IMR-90 (cell line): ENCODE results near the gene FARS2. TPM values are rescaled to one million over a fixed set of nuclear protein-coding genes. Genes with fewer than 3 reads are reported as not detected.

ENCODE experiments used
- ATAC-seq: fragments of 200-7000 bp; cut with Tn5 transposase; 2 replicates; pipeline ENCODE4 v1.9.1; 2020; ENCODE audit warnings: low read depth, mild to moderate bottlenecking, moderate library complexity
- BruUV-seq: library from RNA; stranded (reverse); fragments of 400-500 nt; replicated peaks from 2 replicates; lab custom pipeline; 2021; lab: Mats Ljungman, UMichigan
- CTCF ChIA-PET: fragments of 300-600 bp; formaldehyde crosslinking; extraction: SDS; loops from one replicate; lab custom pipeline; 2021; ENCODE audit warnings: antibody characterized with exemption; lab: Yijun Ruan, JAX
- POLR2A ChIA-PET: fragments of 300-600 bp; sonication (Branson Sonifier 250); formaldehyde crosslinking; loops from one replicate; lab custom pipeline; 2022; ENCODE audit warnings: antibody characterized with exemption; ENCODE audit not compliant: unreplicated experiment; lab: Charles Lee
- DNase-seq: peaks from one replicate; pipeline ENCODE4 v3.0.0; 2013
- H2AFZ ChIP-seq: replicated peaks from 2 replicates; pipeline ENCODE3; 2013; ENCODE audit warnings: low read length, mild to moderate bottlenecking; ENCODE audit not compliant: poor library complexity
- H2AK5ac ChIP-seq: 2 replicates; pipeline ENCODE4 v1.6.1; 2013; ENCODE audit warnings: low read depth, low read length, inconsistent platforms
- H2AK9ac ChIP-seq: replicated peaks from 2 replicates; pipeline ENCODE3; 2013; ENCODE audit warnings: mild to moderate bottlenecking, low read depth, low read length, moderate library complexity; ENCODE audit not compliant: poor library complexity
- H2BK120ac ChIP-seq: 2 replicates; pipeline ENCODE4 v1.6.1; 2013; ENCODE audit warnings: low read depth, low read length, inconsistent platforms
- H2BK15ac ChIP-seq: 3 replicates; pipeline ENCODE4 v1.6.1; 2013; ENCODE audit warnings: low read depth, low read length, inconsistent platforms
- H2BK20ac ChIP-seq: 2 replicates; pipeline ENCODE4 v1.6.1; 2013; ENCODE audit warnings: low read depth, mild to moderate bottlenecking, inconsistent platforms, low read length, moderate library complexity
- H2BK5ac ChIP-seq: 2 replicates; pipeline ENCODE4 v1.6.1; 2013; ENCODE audit warnings: mild to moderate bottlenecking, low read depth, low read length, inconsistent platforms; ENCODE audit not compliant: poor library complexity, severe bottlenecking
- H3K14ac ChIP-seq: replicated peaks from 2 replicates; pipeline ENCODE4 v1.6.1; 2013; ENCODE audit warnings: low read depth, low read length, inconsistent platforms
- H3K18ac ChIP-seq: 2 replicates; pipeline ENCODE4 v1.6.1; 2013; ENCODE audit warnings: low read depth, low read length, control low read depth
- H3K23ac ChIP-seq: 2 replicates; pipeline ENCODE4 v1.6.1; 2013; ENCODE audit warnings: low read depth, low read length, inconsistent platforms
- H3K27ac ChIP-seq: 2 replicates; pipeline ENCODE4 v1.5.1; 2013; ENCODE audit warnings: mild to moderate bottlenecking, control low read depth, low read length; ENCODE audit not compliant: insufficient read depth
- H3K27me3 ChIP-seq: 2 replicates; pipeline ENCODE4 v1.6.1; 2013; ENCODE audit warnings: low read length; ENCODE audit not compliant: control insufficient read depth, insufficient read depth
- H3K36me3 ChIP-seq: 2 replicates; pipeline ENCODE4 v1.6.1; 2013; ENCODE audit warnings: low read length, mixed read lengths; ENCODE audit not compliant: control insufficient read depth, insufficient read depth
- H3K4ac ChIP-seq: 2 replicates; pipeline ENCODE4 v1.6.1; 2013; ENCODE audit warnings: low read depth, low read length, inconsistent platforms
- H3K4me1 ChIP-seq: 2 replicates; pipeline ENCODE4 v1.6.1; 2013; ENCODE audit warnings: low read length, mixed read lengths; ENCODE audit not compliant: control insufficient read depth, insufficient read depth
- H3K4me2 ChIP-seq: 2 replicates; pipeline ENCODE4 v1.6.1; 2013; ENCODE audit warnings: low read depth, mild to moderate bottlenecking, control low read depth, low read length, moderate library complexity
- H3K4me3 ChIP-seq: 2 replicates; pipeline ENCODE4 v1.5.1; 2013; ENCODE audit warnings: low read depth, mild to moderate bottlenecking, control low read depth, low read length, moderate library complexity; ENCODE audit not compliant: insufficient read depth
- H3K56ac ChIP-seq: 2 replicates; pipeline ENCODE4 v1.6.1; 2013; ENCODE audit warnings: low read length, inconsistent platforms; ENCODE audit not compliant: insufficient read depth; ENCODE audit errors: extremely low read depth
- H3K79me1 ChIP-seq, 2 experiments: 2 replicates each; pipeline ENCODE4 v1.6.1; 2013; ENCODE audit warnings: low read length in 2 of 2, inconsistent platforms in 1 of 2, low read depth in 1 of 2
- H3K9ac ChIP-seq: 2 replicates; pipeline ENCODE4 v1.6.1; 2013; ENCODE audit warnings: low read depth, low read length, control low read depth
- H3K9me1 ChIP-seq: 2 replicates; pipeline ENCODE4 v1.6.1; 2013; ENCODE audit warnings: low read length, inconsistent platforms; ENCODE audit not compliant: insufficient read depth
- H3K9me3 ChIP-seq: 2 replicates; pipeline ENCODE4 v1.6.1; 2013; ENCODE audit warnings: low read length; ENCODE audit not compliant: control insufficient read depth, insufficient read depth
- H4K20me1 ChIP-seq: 2 replicates; pipeline ENCODE4 v1.6.1; 2013; ENCODE audit warnings: low read length, inconsistent platforms; ENCODE audit not compliant: insufficient read depth
- H4K5ac ChIP-seq: 2 replicates; pipeline ENCODE4 v1.6.1; 2013; ENCODE audit warnings: mild to moderate bottlenecking, low read depth, low read length, control low read depth
- H4K8ac ChIP-seq, 2 experiments: 2 replicates each; pipeline ENCODE4 v1.6.1; 2013; ENCODE audit warnings: low read depth in 2 of 2, low read length in 2 of 2, control low read depth in 1 of 2, inconsistent platforms in 1 of 2
- H4K91ac ChIP-seq: 2 replicates; pipeline ENCODE4 v1.6.1; 2013; ENCODE audit warnings: low read depth, low read length, inconsistent platforms; ENCODE audit not compliant: insufficient read depth
- BHLHE40 ChIP-seq: fragments of 150-350 bp; IDR thresholded peaks from 2 replicates; pipeline ENCODE4 v1.6.1; 2016; ENCODE audit warnings: mild to moderate bottlenecking, low read depth, low read length
- CEBPB ChIP-seq: IDR thresholded peaks from 2 replicates; pipeline ENCODE4 v1.6.1; 2012; ENCODE audit warnings: low read depth, low read length, improper control_type of control experiment
- CHD1 ChIP-seq: IDR thresholded peaks from 2 replicates; pipeline ENCODE4 v1.6.1; 2012; ENCODE audit warnings: low read depth, low read length, improper control_type of control experiment
- CTCF ChIP-seq: conservative IDR thresholded peaks from 2 replicates; pipeline ENCODE4 v1.5.1; 2012; ENCODE audit warnings: mild to moderate bottlenecking, low read depth, low read length, improper control_type of control experiment
- ELK1 ChIP-seq: fragments of 150-350 bp; IDR thresholded peaks from 2 replicates; pipeline ENCODE4 v1.6.1; 2016; ENCODE audit warnings: low read depth, mild to moderate bottlenecking, low read length, moderate library complexity, borderline replicate concordance
- FOS ChIP-seq: fragments of 150-350 bp; IDR thresholded peaks from 2 replicates; pipeline ENCODE4 v1.6.1; 2016; ENCODE audit warnings: low read depth, low read length
- MAZ ChIP-seq: IDR thresholded peaks from 2 replicates; pipeline ENCODE4 v1.6.1; 2012; ENCODE audit warnings: low read depth, mild to moderate bottlenecking, low read length, improper control_type of control experiment, moderate library complexity, borderline replicate concordance
- MXI1 ChIP-seq: IDR thresholded peaks from 2 replicates; pipeline ENCODE4 v1.6.1; 2012; ENCODE audit warnings: low read depth, mild to moderate bottlenecking, low read length, moderate library complexity, borderline replicate concordance
- POLR2A ChIP-seq: IDR thresholded peaks from 2 replicates; pipeline ENCODE4 v1.6.1; 2012; ENCODE audit warnings: mild to moderate bottlenecking, low read depth, low read length
- RAD21 ChIP-seq: IDR thresholded peaks from 2 replicates; pipeline ENCODE4 v1.6.1; 2012; ENCODE audit warnings: low read length, improper control_type of control experiment
- RCOR1 ChIP-seq: IDR thresholded peaks from 2 replicates; pipeline ENCODE4 v1.6.1; 2012; ENCODE audit warnings: mild to moderate bottlenecking, low read length, improper control_type of control experiment; ENCODE audit not compliant: insufficient replicate concordance
- RFX5 ChIP-seq: IDR thresholded peaks from 2 replicates; pipeline ENCODE4 v1.8.0; 2012; ENCODE audit warnings: low read depth, mild to moderate bottlenecking, low read length, moderate library complexity
- WGBS, 2 experiments: methylation state at CpG; one replicate each; pipeline versions ENCODE4 v1.1.5 to v1.1.7; 2013; ENCODE audit warnings: missing lambda C conversion rate in 2 of 2; ENCODE audit not compliant: insufficient read length in 1 of 2; ENCODE audit errors: extremely low coverage in 2 of 2; 5-methylcytosine and 5-hydroxymethylcytosine counted together
- dilution Hi-C: fragments of 300-500 bp; cut with HindIII; formaldehyde crosslinking; loops from one replicate; pipeline ENCODE4 v1.14.3; 2018; ENCODE audit warnings: low sequenced_read_pairs; ENCODE audit not compliant: unreplicated experiment
- in situ Hi-C: fragments of 300-500 bp; cut with MboI; formaldehyde crosslinking; loops from 3 replicates; pipeline ENCODE4 v1.14.3; 2019; ENCODE audit warnings: low sequenced_read_pairs, inconsistent platforms, mixed read lengths
- intact Hi-C: fragments of 100-400 bp; cut with micrococcal nuclease; formaldehyde crosslinking; loops from 2 replicates; pipeline ENCODE4 v1.10.0; 2022
- polyA plus RNA-seq, 3 experiments: library from polyadenylated mRNA; depleted of rRNA; stranded (reverse); fragments of >200 nt; gene quantifications; 2 replicates each; pipeline ENCODE4 v1.2.3, GENCODE V29; 2012; ENCODE audit warnings: low replicate concordance in 1 of 3
- total RNA-seq: library from RNA; depleted of rRNA; stranded (reverse); fragments of >200 nt; gene quantifications from 2 replicates; pipeline ENCODE4 v1.2.3, GENCODE V29; 2012

Gene FARS2
- total and polyA plus RNA-seq, 2 of the 4 experiments (the other 2 are of a cell fraction), result 12.1 to 28.9 TPM

GRCh38 chr6:5278047-5278446 is 16.7 kb downstream of the FARS2 start:
- H3K4me1 ChIP-seq, result peaks cover 4% of the 10 kb centered on the region
- no peaks in the 10 kb centered on the region; the same call in 1 of the 2 replicates for H3K9me1 ChIP-seq
- H3K27me3 ChIP-seq, result no peaks in the 10 kb centered on the region
- no peak overlapping the region for H4K8ac ChIP-seq
- H4K5ac ChIP-seq, result no peak overlapping the region
- no CpG with 5 or more reads among the region's 5 CpGs for WGBS, 2 experiments
- no peak overlapping the region for H3K4me3 ChIP-seq
- intact Hi-C loops, result loop anchor here (5.0 kb wide), 1 partner anchor 136 kb away; no protein-coding TSS in a partner anchor
- dilution Hi-C loops, result no loop called here
- TF ChIP-seq CTCF (no peak), CEBPB (no peak), FOS (no peak), CHD1 (no peak), ELK1 (no peak), MAZ (no peak), RAD21 (no peak), BHLHE40 (no peak), MXI1 (no peak), RCOR1 (no peak), POLR2A (no peak), RFX5 (no peak)
- H4K20me1 ChIP-seq, result no peaks in the 10 kb centered on the region
- no peak overlapping the region for H3K23ac ChIP-seq
- no peak overlapping the region for H3K4me2 ChIP-seq
- H3K9me3 ChIP-seq, result no peaks in the 10 kb centered on the region
- no peak overlapping the region for H2AFZ ChIP-seq
- ChIA-PET CTCF (no interaction called here), POLR2A (no interaction called here)
- H2AK5ac ChIP-seq, result no peak overlapping the region
- H3K36me3 ChIP-seq, result no peaks in the 10 kb centered on the region
- no peak overlapping the region for H2BK15ac ChIP-seq
- H2BK120ac ChIP-seq, result no peak overlapping the region
- H3K14ac ChIP-seq, result no peak overlapping the region
- H3K27ac ChIP-seq, result no peak overlapping the region
- no peak overlapping the region for H2BK20ac ChIP-seq
- ATAC-seq, result no peak
- no peak overlapping the region for H4K91ac ChIP-seq
- no peak overlapping the region for H3K56ac ChIP-seq
- no peak overlapping the region for H3K18ac ChIP-seq
- no peak overlapping the region for H3K9ac ChIP-seq
- no peak overlapping the region for H2AK9ac ChIP-seq
- in situ Hi-C loops, result no loop called here
- BruUV-seq, result no TSS peak
- H2BK5ac ChIP-seq, result no peak overlapping the region
- peaks cover 22 to 27% of the 10 kb centered on the region in 2 experiments for H3K79me1 ChIP-seq
- no peak overlapping the region for H3K4ac ChIP-seq
- DNase-seq, result no peak
